CD14-positive monocyte (primary cell): Measurements from ENCODE around the gene ZBTB6. TPM values are rescaled to one million over a fixed set of nuclear protein-coding genes. Genes with fewer than 3 reads are reported as not detected.

ENCODE experiments used
- DNase-seq, 3 donors: peaks; one replicate each; pipeline ENCODE4 v3.0.0-alpha.2; 2011 to 2022
- H2AFZ ChIP-seq: 2 replicates; pipeline ENCODE4 v1.6.0; 2012; ENCODE audit warnings: mild to moderate bottlenecking, low read depth, low read length, inconsistent platforms; ENCODE audit not compliant: insufficient read depth, poor library complexity, severe bottlenecking
- H3K27ac ChIP-seq, 2 donors: 1 replicate in 1 of 2; 2 replicates in 1 of 2; pipeline ENCODE4 v1.5.1; 2012 to 2013; ENCODE audit warnings: low read length in 2 of 2, control low read depth in 1 of 2, inconsistent platforms in 1 of 2, low read depth in 1 of 2, mild to moderate bottlenecking in 1 of 2
- H3K27me3 ChIP-seq, 2 donors: one replicate each; pipeline versions ENCODE4 v1.6.0 to v1.6.1; 2011 to 2013; ENCODE audit warnings: low read length in 2 of 2; ENCODE audit not compliant: control insufficient read depth in 2 of 2, insufficient read depth in 2 of 2
- H3K36me3 ChIP-seq, 2 donors: replicated peaks in 1 of 2; 1 replicate in 1 of 2; 2 replicates in 1 of 2; pipeline versions ENCODE4 v1.5.1 to v1.6.1; 2012 to 2013; ENCODE audit warnings: low read length in 2 of 2, control low read depth in 1 of 2, inconsistent platforms in 1 of 2, mild to moderate bottlenecking in 1 of 2; ENCODE audit not compliant: insufficient read depth in 2 of 2, control insufficient read depth in 1 of 2
- H3K4me1 ChIP-seq, 2 donors: 1 replicate in 1 of 2; 2 replicates in 1 of 2; pipeline versions ENCODE4 v1.5.1 to v1.6.1; 2012 to 2013; ENCODE audit warnings: low read length in 2 of 2, control low read depth in 1 of 2, inconsistent platforms in 1 of 2, mild to moderate bottlenecking in 1 of 2, moderate library complexity in 1 of 2; ENCODE audit not compliant: insufficient read depth in 2 of 2, control insufficient read depth in 1 of 2
- H3K4me2 ChIP-seq: replicated peaks from 2 replicates; pipeline ENCODE3; 2012; ENCODE audit warnings: low read length, moderate library complexity, mild to moderate bottlenecking; ENCODE audit not compliant: poor library complexity, severe bottlenecking; ENCODE audit errors: extremely low read depth
- H3K4me3 ChIP-seq, 3 experiments: fragments of 200-600 bp in 1 of 3; sonication (generic) in 1 of 3; replicated peaks in 1 of 3; 1 replicate in 2 of 3; 2 replicates in 1 of 3; pipeline ENCODE4 v1.5.1; 2011 to 2013; ENCODE audit warnings: low read length in 3 of 3, mild to moderate bottlenecking in 3 of 3, control low read depth in 2 of 3, low read depth in 2 of 3, inconsistent platforms in 1 of 3, moderate library complexity in 1 of 3
- H3K79me2 ChIP-seq: 2 replicates; pipeline ENCODE4 v1.6.0; 2012; ENCODE audit warnings: mild to moderate bottlenecking, control low read depth, inconsistent platforms, low read length, moderate library complexity; ENCODE audit not compliant: insufficient read depth
- H3K9ac ChIP-seq: 2 replicates; pipeline ENCODE4 v1.6.0; 2017; ENCODE audit warnings: low read length, mild to moderate bottlenecking; ENCODE audit not compliant: insufficient read depth, poor library complexity, severe bottlenecking
- H3K9me3 ChIP-seq, 2 donors: replicated peaks in 1 of 2; 1 replicate in 1 of 2; 2 replicates in 1 of 2; pipeline versions ENCODE4 v1.5.1 to v1.6.1; 2012 to 2013; ENCODE audit warnings: low read length in 2 of 2, control low read depth in 1 of 2; ENCODE audit not compliant: control insufficient read depth in 1 of 2, insufficient read depth in 1 of 2
- H4K20me1 ChIP-seq: 2 replicates; pipeline ENCODE4 v1.6.0; 2012; ENCODE audit warnings: mild to moderate bottlenecking, low read length, control low read depth, moderate library complexity; ENCODE audit not compliant: insufficient read depth
- H3K27ac Mint-ChIP-seq, 7 donors: one replicate each; pipeline ENCODE4 v1.8.0; 2020; ENCODE audit warnings: mild to moderate bottlenecking in 7 of 7, mixed read lengths in 7 of 7, moderate library complexity in 6 of 7, inconsistent platforms in 2 of 7
- H3K27me3 Mint-ChIP-seq, 3 donors: one replicate each; pipeline ENCODE4 v1.8.0; 2021 to 2022; ENCODE audit warnings: low read depth in 3 of 3, mild to moderate bottlenecking in 3 of 3, mixed read lengths in 3 of 3, moderate library complexity in 3 of 3, inconsistent platforms in 1 of 3
- H3K36me3 Mint-ChIP-seq, 2 donors: one replicate each; pipeline ENCODE4 v1.8.0; 2020; ENCODE audit warnings: mixed read lengths in 2 of 2, inconsistent platforms in 1 of 2, mild to moderate bottlenecking in 1 of 2
- H3K4me1 Mint-ChIP-seq: one replicate; pipeline ENCODE4 v1.8.0; 2020; ENCODE audit warnings: mild to moderate bottlenecking, mixed read lengths
- H3K4me3 Mint-ChIP-seq, 2 donors: one replicate each; pipeline ENCODE4 v1.8.0; 2020; ENCODE audit warnings: mild to moderate bottlenecking in 2 of 2, mixed read lengths in 2 of 2, moderate library complexity in 1 of 2
- H3K9me3 Mint-ChIP-seq, 7 donors: one replicate each; pipeline ENCODE4 v1.8.0; 2020 to 2022; ENCODE audit warnings: mixed read lengths in 7 of 7, mild to moderate bottlenecking in 6 of 7, moderate library complexity in 6 of 7, inconsistent platforms in 2 of 7
- WGBS: methylation state at CpG from one replicate; pipeline ENCODE4 v1.1.5; 2013; ENCODE audit warnings: missing lambda C conversion rate; ENCODE audit not compliant: insufficient coverage; 5-methylcytosine and 5-hydroxymethylcytosine counted together
- intact Hi-C, 2 donors: fragments of 100-400 bp; cut with micrococcal nuclease; formaldehyde crosslinking; loops; one replicate each; pipeline versions ENCODE4 v1.15.0 to v1.15.1; 2023
- polyA plus RNA-seq, 3 donors: library from polyadenylated mRNA; depleted of rRNA in 1 of 3; unstranded in 2 of 3; stranded (reverse) in 1 of 3; fragments of 300-500 nt in 2 of 3; fragments of >200 nt in 1 of 3; fragmentation: Illumina TruSeq in 2 of 3; gene quantifications; 1 replicate in 2 of 3; 2 replicates in 1 of 3; pipeline ENCODE4 v1.2.3, GENCODE V29; 2012 to 2021
- TF ChIP-seq, protein P1 (sequence below): fragments of 200-600 bp; IDR thresholded peaks from one replicate; pipeline ENCODE4 v1.8.0; 2022; ENCODE audit warnings: antibody characterized with exemption, mild to moderate bottlenecking

Gene ZBTB6
- polyA plus RNA-seq, 3 donors = 0.64 to 1.7 (median 1.5) TPM

DNA sequence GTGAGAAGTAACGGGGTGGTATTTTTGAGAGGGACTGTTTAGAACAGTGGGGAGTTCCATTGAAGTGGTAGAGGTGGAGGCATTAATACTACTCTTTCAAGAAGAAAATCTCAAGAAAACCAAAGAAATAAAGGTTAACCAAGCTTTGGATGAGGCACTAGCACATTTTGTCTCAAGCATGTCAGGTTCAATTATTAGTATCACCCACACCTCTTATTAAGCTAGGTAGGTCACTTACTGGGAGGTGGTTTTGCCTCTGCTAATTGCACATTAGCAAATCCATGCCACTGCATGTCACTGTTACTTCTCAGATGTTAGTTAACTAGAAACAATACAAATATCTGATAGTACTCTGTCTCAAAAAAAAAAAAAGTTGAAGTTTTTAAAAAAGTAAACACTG lies 37.9 kb upstream of the ZBTB6 start:
- Mint-ChIP-seq H3K4me1 (peaks cover 38% of the 10 kb centered on the region), H3K9me3 (no peaks in the 10 kb centered on the region), H3K36me3 (peaks cover 2 to 4% of the 10 kb centered on the region in 2 donors), H3K4me3 (no peak overlapping the region), H3K27ac (peak overlapping the region in 1 of 7 donors; percentile 63), H3K27me3 (no peaks in the 10 kb centered on the region)
- peaks cover 94% of the 10 kb centered on the region for H4K20me1 ChIP-seq
- no peak overlapping the region for H3K9ac ChIP-seq
- no peak overlapping the region for H2AFZ ChIP-seq
- no peaks in the 10 kb centered on the region for H3K9me3 ChIP-seq
- WGBS = no CpG with 5 or more reads among the region's 1 CpG
- peaks cover 95% of the 10 kb centered on the region for H3K79me2 ChIP-seq
- intact Hi-C loops = no loop called here
- no peak overlapping the region for H3K4me3 ChIP-seq
- H3K27ac ChIP-seq = no peak overlapping the region
- H3K4me2 ChIP-seq = no peak overlapping the region
- no peaks in the 10 kb centered on the region for H3K27me3 ChIP-seq
- TF ChIP-seq, protein P1, sequence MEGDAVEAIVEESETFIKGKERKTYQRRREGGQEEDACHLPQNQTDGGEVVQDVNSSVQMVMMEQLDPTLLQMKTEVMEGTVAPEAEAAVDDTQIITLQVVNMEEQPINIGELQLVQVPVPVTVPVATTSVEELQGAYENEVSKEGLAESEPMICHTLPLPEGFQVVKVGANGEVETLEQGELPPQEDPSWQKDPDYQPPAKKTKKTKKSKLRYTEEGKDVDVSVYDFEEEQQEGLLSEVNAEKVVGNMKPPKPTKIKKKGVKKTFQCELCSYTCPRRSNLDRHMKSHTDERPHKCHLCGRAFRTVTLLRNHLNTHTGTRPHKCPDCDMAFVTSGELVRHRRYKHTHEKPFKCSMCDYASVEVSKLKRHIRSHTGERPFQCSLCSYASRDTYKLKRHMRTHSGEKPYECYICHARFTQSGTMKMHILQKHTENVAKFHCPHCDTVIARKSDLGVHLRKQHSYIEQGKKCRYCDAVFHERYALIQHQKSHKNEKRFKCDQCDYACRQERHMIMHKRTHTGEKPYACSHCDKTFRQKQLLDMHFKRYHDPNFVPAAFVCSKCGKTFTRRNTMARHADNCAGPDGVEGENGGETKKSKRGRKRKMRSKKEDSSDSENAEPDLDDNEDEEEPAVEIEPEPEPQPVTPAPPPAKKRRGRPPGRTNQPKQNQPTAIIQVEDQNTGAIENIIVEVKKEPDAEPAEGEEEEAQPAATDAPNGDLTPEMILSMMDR = no peak
- no peak for DNase-seq
- H3K4me1 ChIP-seq = peaks cover 10% of the 10 kb centered on the region in 2 donors
- H3K36me3 ChIP-seq = peaks cover 0 to under 1% of the 10 kb centered on the region in 2 donors

DNA sequence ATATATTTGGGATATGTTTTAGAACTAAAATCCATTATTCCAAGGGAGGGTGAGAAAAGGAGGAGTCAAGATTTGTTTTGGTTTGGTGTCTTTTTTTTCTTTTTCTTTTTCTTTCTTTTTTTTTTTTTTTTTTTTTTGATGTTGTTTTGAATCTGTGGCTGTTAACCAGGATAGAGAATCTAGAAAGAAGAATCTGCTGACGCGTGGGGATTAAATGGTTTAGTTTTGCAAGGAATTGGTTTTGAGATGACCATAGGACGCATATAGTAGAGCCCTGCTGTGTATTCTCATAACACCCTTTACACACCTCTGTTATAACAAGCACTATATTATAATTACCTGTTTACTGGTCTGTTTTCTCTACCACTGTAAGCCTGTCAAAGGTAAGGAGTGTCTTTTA lies 37.1 kb upstream of the ZBTB6 start:
- TF ChIP-seq, protein P1 = no peak
- H3K9me3 Mint-ChIP-seq = no peaks in the 10 kb centered on the region
- Histone ChIP-seq H3K36me3 (peaks cover 0 to 7% of the 10 kb centered on the region in 2 donors), H3K9me3 (no peaks in the 10 kb centered on the region), H4K20me1 (peaks cover 94% of the 10 kb centered on the region), H3K4me1 (peaks cover 10% of the 10 kb centered on the region in 2 donors), H3K4me3 (no peak overlapping the region), H3K9ac (no peak overlapping the region), H3K4me2 (no peak overlapping the region), H2AFZ (no peak overlapping the region), H3K27me3 (no peaks in the 10 kb centered on the region), H3K27ac (no peak overlapping the region), H3K79me2 (peaks cover 95% of the 10 kb centered on the region)
- WGBS = no CpG with 5 or more reads among the region's 3 CpGs
- H3K4me3 Mint-ChIP-seq = no peak overlapping the region
- peaks cover 7% of the 10 kb centered on the region in 2 donors for H3K36me3 Mint-ChIP-seq
- DNase-seq = no peak
- H3K27me3 Mint-ChIP-seq = no peaks in the 10 kb centered on the region
- intact Hi-C loops = no loop called here
- H3K27ac Mint-ChIP-seq = peak overlapping the region in 1 of 7 donors; percentile 9
- H3K4me1 Mint-ChIP-seq = peaks cover 44% of the 10 kb centered on the region
